GM19025 (cell line): ENCODE results near the gene CDH1.
A peak's percentile ranks its signal among the peaks of the same experiment; 100 is the strongest.

Source experiments
- ATAC-seq: cut with Tn5 transposase; IDR thresholded peaks from one replicate; pipeline ENCODE4 v1.9.1; 2021; ENCODE audit warnings: mild to moderate bottlenecking, low read depth, moderate library complexity; ENCODE audit not compliant: unreplicated experiment

Gene CDH1

GRCh38 chr16:68731637-68732036 is 5.5 kb upstream of the CDH1 start:
- ATAC-seq: no peak

- no peak for ATAC-seq
These were observed 4.9 kb upstream of the CDH1 start for GRCh38 chr16:68732042-68732680.

- no peak for ATAC-seq
These were observed 4.2 kb upstream of the CDH1 start for GRCh38 chr16:68732741-68733399.

- ATAC-seq: no peak
These were observed 3.5 kb upstream of the CDH1 start for GRCh38 chr16:68733570-68733969.

GRCh38 chr16:68734782-68735181 is 2.3 kb upstream of the CDH1 start:
- ATAC-seq: no peak

GRCh38 chr16:68736561-68736960 is 531 bp upstream of the CDH1 start:
- no peak for ATAC-seq

GRCh38 chr16:68737730-68738629 is 888 bp downstream of the CDH1 start:
- no peak for ATAC-seq

GRCh38 chr16:68739964-68740627 is 3.0 kb downstream of the CDH1 start:
- ATAC-seq: no peak

GRCh38 chr16:68740628-68741346 is 3.7 kb downstream of the CDH1 start:
- no peak for ATAC-seq

GRCh38 chr16:68743664-68744063 is 6.6 kb downstream of the CDH1 start:
- ATAC-seq: no peak

- ATAC-seq: no peak
These were observed 7.7 kb downstream of the CDH1 start for GRCh38 chr16:68744744-68745280.

- ATAC-seq: no peak
These were observed 9.9 kb downstream of the CDH1 start for GRCh38 chr16:68746951-68747350.

- no peak for ATAC-seq
These were observed 12.3 kb downstream of the CDH1 start for GRCh38 chr16:68749432-68749831.

- no peak for ATAC-seq
These were observed 13.2 kb downstream of the CDH1 start for GRCh38 chr16:68750193-68750695.

- ATAC-seq: no peak
These were observed 14.1 kb downstream of the CDH1 start for GRCh38 chr16:68751160-68751559.

GRCh38 chr16:68752602-68753001 is 15.5 kb downstream of the CDH1 start:
- no peak for ATAC-seq

GRCh38 chr16:68754084-68754792 is 17.1 kb downstream of the CDH1 start:
- ATAC-seq: no peak

GRCh38 chr16:68756239-68756915 is 19.3 kb downstream of the CDH1 start:
- peak; percentile 57 for ATAC-seq

GRCh38 chr16:68757625-68757935 is 20.5 kb downstream of the CDH1 start:
- ATAC-seq: no peak
